HEK293 (cell line): Measurements from ENCODE around the gene AXIN1.

ENCODE experiments used
- KLF9 ChIP-seq: fragments of 450-650 bp; formaldehyde crosslinking; IDR thresholded peaks from 2 replicates; pipeline ENCODE4 v1.5.1; 2016; ENCODE audit warnings: missing biosample characterization, missing genetic modification characterization, low read depth
- WT1 ChIP-seq: fragments of 450-650 bp; formaldehyde crosslinking; IDR thresholded peaks from 2 replicates; pipeline ENCODE4 v1.5.1; 2016; ENCODE audit warnings: missing biosample characterization, missing genetic modification characterization
- ZNF133 ChIP-seq: fragments of 450-650 bp; formaldehyde crosslinking; IDR thresholded peaks from 2 replicates; pipeline ENCODE4 v1.5.1; 2016; ENCODE audit warnings: missing biosample characterization, missing genetic modification characterization
- ZNF239 ChIP-seq: fragments of 450-650 bp; formaldehyde crosslinking; IDR thresholded peaks from 2 replicates; pipeline ENCODE4 v1.5.1; 2016; ENCODE audit warnings: missing biosample characterization, missing genetic modification characterization
- ZNF768 ChIP-seq: fragments of 450-650 bp; formaldehyde crosslinking; IDR thresholded peaks from 2 replicates; pipeline ENCODE4 v1.5.1; 2018; ENCODE audit warnings: missing biosample characterization, mild to moderate bottlenecking, missing genetic modification characterization
- TF ChIP-seq, protein P1 (sequence below): fragments of 450-650 bp; formaldehyde crosslinking; IDR thresholded peaks from 2 replicates; pipeline ENCODE4 v1.5.1; 2016; ENCODE audit warnings: missing biosample characterization, missing genetic modification characterization
- TF ChIP-seq, protein P2 (sequence below): fragments of 450-650 bp; formaldehyde crosslinking; conservative IDR thresholded peaks from 2 replicates; pipeline ENCODE4 v1.5.1; 2016; ENCODE audit warnings: low read depth, missing biosample characterization, missing genetic modification characterization
- TF ChIP-seq, protein P3 (sequence below): fragments of 450-650 bp; formaldehyde crosslinking; IDR thresholded peaks from 2 replicates; pipeline ENCODE4 v1.5.1; 2016; ENCODE audit warnings: missing biosample characterization, missing genetic modification characterization, low read depth

DNA sequence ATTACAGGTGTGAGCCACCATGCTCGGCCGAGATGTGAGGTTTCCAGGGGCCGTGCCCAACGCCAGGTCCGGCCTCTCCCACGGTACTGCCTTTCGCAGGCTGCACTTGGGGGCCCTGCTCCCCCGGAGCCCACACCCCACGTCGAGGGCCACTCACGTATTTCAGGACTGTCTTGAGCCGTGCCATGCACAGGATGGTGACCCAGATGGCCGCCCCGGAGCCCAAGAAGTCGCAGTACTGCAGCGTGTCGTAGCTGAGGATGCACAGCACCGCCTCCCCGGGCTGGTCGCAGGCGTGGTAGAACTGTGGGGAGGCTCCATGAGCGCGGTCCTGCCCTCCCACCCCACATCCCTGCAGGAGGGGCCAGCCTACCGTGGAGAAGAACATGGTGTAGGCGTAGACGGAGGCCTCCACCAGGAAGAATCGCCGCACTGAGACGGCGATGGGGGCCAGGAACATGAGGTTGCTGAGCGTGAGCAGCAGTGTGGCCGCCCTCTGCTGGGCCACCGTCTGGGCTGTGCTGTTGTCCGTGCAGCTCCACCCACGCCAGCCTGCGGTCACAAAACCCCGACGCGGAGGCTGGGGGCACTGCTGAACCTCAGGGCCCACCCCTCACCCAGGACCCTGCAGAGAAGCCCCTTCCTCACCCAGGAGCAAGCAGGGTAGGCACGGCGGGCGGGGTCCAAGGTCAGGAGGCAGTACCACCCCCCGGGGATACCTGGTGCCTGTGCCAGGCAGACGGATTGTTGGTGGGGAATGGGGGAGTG, 21.5 kb upstream of the AXIN1 start:
- TF ChIP-seq, protein P1, sequence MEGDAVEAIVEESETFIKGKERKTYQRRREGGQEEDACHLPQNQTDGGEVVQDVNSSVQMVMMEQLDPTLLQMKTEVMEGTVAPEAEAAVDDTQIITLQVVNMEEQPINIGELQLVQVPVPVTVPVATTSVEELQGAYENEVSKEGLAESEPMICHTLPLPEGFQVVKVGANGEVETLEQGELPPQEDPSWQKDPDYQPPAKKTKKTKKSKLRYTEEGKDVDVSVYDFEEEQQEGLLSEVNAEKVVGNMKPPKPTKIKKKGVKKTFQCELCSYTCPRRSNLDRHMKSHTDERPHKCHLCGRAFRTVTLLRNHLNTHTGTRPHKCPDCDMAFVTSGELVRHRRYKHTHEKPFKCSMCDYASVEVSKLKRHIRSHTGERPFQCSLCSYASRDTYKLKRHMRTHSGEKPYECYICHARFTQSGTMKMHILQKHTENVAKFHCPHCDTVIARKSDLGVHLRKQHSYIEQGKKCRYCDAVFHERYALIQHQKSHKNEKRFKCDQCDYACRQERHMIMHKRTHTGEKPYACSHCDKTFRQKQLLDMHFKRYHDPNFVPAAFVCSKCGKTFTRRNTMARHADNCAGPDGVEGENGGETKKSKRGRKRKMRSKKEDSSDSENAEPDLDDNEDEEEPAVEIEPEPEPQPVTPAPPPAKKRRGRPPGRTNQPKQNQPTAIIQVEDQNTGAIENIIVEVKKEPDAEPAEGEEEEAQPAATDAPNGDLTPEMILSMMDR: no peak
- TF ChIP-seq ZNF768 (tag by site-specific recombination) (no peak), ZNF239 (tag by site-specific recombination) (no peak), ZNF133 (tag by site-specific recombination) (no peak), WT1 (no peak), KLF9 (tag by site-specific recombination) (no peak)
- TF ChIP-seq, protein P2, sequence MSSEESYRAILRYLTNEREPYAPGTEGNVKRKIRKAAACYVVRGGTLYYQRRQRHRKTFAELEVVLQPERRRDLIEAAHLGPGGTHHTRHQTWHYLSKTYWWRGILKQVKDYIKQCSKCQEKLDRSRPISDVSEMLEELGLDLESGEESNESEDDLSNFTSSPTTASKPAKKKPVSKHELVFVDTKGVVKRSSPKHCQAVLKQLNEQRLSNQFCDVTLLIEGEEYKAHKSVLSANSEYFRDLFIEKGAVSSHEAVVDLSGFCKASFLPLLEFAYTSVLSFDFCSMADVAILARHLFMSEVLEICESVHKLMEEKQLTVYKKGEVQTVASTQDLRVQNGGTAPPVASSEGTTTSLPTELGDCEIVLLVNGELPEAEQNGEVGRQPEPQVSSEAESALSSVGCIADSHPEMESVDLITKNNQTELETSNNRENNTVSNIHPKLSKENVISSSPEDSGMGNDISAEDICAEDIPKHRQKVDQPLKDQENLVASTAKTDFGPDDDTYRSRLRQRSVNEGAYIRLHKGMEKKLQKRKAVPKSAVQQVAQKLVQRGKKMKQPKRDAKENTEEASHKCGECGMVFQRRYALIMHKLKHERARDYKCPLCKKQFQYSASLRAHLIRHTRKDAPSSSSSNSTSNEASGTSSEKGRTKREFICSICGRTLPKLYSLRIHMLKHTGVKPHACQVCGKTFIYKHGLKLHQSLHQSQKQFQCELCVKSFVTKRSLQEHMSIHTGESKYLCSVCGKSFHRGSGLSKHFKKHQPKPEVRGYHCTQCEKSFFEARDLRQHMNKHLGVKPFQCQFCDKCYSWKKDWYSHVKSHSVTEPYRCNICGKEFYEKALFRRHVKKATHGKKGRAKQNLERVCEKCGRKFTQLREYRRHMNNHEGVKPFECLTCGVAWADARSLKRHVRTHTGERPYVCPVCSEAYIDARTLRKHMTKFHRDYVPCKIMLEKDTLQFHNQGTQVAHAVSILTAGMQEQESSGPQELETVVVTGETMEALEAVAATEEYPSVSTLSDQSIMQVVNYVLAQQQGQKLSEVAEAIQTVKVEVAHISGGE (tag by site-specific recombination): no peak
- TF ChIP-seq, protein P3, sequence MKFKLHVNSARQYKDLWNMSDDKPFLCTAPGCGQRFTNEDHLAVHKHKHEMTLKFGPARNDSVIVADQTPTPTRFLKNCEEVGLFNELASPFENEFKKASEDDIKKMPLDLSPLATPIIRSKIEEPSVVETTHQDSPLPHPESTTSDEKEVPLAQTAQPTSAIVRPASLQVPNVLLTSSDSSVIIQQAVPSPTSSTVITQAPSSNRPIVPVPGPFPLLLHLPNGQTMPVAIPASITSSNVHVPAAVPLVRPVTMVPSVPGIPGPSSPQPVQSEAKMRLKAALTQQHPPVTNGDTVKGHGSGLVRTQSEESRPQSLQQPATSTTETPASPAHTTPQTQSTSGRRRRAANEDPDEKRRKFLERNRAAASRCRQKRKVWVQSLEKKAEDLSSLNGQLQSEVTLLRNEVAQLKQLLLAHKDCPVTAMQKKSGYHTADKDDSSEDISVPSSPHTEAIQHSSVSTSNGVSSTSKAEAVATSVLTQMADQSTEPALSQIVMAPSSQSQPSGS (tag by site-specific recombination): no peak
